NCI-H446 (cell line): ENCODE data around the gene UBAP1.
A peak's percentile ranks its signal among the peaks of the same experiment; 100 is the strongest.
"Not testable (repeated sequence)": the region's sequence is repeated elsewhere in the genome, so short reads cannot be mapped to it uniquely, and the experiment has no call there.

Experiments
- DNase-seq, 2 experiments: peaks; one replicate each; lab custom pipeline; 2025; lab: John Stamatoyannopoulos, UW

The UBAP1 gene

DNA sequence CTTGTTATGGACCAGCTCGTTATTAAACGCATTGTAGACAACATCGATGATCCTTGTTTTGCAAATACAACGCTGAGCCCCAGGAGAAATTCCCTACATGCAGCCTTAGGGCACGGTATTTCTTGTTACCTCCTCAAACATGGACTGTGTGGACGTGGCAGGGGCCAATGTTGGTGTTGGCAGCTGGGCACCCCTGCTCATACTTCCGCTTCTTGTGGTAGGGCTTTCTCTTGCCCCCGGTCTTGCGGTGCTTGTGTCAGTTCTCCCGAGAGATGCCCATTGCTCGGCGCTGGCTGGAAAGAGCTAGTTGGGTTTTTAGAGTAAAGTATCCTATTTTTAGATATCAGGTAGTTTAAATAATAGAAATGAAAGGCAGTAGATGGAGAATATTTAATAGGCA lies 45.5 kb downstream of the UBAP1 start:
- DNase-seq = no peak

DNA sequence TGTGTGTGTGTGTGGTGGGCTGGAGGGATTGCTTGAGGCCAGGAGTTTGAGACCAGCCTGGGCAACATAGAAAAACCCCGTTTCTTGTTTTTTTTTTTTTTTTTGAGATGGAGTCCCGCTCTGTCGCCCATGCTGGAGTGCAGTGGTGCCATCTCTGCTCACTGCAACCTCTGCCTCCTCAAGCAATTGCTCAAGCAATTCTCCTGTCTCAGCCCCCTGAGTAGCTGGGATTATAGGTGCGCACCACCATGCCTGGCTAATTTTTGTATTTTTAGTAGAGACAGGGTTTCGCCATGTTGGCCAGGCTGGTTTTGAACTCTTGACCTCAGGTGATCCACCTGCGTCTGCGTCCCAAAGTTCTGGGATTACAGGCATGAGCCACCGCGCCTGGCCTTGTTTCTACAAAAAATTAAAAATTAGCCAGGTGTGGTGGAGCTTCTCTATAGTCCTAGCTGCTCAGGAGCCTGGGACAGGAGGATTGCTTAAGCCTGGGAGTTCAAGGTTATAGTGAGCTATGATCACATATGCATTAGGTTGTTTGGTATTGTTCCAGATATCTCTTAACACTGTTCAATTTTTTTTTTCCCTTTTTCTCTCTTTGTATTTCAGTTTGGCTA lies 47.4 kb downstream of the UBAP1 start:
- not testable (repeated sequence) for DNase-seq

DNA sequence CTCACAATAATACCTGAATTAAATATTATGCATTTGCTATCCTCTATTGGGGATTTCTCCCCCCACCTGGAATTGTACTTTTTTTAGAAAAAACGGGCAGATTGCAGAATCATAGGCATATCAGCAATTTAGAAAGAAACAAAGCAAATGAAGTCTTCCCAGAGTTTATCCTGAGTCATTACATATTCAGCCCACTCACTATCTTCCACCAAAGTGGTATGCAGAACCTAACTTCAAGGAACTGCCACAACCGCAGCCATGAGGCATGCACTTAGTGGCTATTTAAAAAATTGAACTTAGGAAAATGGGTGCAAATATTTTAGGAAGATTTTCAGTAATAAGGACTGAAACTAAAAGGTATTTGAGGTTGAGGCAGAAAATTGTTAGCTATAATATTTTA lies 48.6 kb downstream of the UBAP1 start:
- no peak for DNase-seq

DNA sequence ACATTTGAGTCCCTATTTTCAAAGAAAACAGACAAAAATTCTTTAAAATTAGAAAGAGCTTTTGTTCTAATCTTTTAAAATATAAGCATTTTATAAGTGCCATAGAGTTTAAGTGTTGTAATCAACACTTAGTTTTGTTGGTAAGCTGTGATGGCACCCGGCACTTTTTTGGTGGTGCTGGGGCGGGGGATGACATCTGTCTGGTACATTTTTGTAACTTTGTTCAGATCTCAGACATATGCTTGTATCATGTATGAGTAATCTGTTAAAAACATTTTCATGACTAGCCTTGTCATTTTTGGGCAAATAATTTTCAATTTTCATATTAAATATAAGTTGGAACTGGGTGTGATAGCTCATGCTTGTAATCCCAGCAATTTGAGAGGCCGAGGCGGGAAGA lies 51.7 kb downstream of the UBAP1 start:
- DNase-seq = no peak

DNA sequence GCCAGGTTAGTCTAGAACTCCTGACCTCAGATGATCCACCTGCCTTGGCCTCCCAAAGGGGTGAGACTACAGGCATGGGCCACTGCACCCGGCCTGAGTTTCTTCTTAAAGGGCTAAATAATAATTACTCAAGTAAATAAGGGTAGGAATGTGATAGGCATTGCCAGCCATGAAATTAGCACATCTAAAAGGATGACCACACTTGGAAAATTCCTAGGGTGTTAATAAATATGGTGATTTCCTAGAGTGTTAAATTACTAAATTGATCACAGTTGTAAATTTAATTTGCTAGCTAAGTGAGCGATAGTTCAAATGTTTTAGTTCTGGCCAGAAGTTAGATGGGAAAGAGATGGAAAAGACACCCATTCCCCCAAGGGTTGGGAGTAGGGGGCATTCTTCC lies 53.4 kb downstream of the UBAP1 start:
- DNase-seq = no peak

DNA sequence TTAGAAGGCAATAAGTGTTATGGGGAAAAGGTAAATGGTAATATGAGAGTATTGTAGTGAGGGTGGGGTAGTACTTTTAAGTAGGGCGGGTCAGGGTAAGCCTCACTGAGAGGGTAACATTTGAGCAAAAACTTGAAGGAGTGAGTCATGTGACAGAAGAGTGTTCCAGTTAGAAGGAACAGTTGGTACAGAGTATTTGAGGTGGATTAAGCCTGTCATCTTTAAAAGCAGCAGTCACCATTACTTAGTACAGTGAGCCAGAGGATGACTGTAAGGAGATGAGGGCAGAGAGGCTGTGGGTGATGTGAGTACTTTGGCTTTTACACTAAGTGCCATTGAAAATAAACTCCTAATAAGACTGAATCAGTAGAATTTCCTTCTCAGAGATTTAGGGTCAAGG lies 54.8 kb downstream of the UBAP1 start:
- DNase-seq = no peak

DNA sequence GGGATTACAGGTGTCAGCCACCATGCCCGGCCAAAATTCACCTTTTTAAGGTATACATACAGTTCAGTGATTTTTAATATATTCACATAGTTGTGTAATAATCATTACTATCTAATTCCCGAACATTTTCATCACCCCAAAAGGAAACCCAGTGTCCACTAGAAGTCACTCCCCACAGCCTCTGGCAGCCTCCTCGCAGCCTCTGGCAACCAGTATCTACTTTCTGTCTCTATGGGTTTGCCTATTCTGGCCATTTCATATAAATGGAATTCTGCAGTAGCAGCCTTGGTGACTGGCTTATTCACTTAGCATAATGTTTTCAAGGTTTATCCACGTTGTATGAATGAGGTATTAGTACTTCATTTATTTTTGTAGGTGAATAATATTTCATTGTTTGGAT lies 59.0 kb downstream of the UBAP1 start:
- no peak for DNase-seq

DNA sequence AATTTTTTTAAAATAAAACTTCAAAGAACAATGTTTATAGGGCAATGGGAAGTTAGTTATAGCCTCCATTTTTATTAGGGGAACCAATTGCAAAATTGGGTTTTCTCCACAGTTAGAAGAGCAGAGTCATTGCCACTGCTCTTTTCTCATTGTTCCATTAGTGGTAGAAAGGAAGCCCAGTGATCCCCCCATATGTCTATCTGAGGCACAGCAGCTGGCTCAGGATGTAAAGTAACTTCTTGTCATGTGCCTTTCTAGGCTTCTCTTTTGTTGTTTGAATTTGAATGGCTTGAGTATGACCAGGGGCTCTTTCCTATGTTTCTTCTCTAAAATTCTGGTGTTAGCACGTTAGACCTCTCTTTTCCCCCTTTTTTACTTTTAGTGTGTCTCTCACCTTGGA lies 61.2 kb downstream of the UBAP1 start:
- DNase-seq = no peak

DNA sequence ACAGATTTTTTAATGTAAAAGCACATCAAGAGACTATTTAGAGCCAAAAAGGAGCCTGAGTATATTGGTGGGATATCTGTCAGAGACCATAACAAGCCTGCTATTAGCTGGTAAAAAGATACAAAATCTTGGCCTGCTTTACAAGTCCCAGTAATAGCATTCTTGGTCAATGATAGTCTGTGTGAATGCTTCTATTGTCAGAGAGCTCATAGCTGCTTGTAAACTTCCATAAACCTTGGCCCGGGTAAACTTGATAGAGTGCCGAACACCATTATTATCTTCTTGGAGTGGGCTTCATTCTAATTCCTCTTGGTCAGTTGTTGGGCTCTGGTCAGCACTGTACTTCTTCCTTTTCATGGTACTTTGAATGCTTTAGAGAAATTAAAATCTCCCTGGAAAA lies 64.0 kb downstream of the UBAP1 start:
- no peak for DNase-seq

DNA sequence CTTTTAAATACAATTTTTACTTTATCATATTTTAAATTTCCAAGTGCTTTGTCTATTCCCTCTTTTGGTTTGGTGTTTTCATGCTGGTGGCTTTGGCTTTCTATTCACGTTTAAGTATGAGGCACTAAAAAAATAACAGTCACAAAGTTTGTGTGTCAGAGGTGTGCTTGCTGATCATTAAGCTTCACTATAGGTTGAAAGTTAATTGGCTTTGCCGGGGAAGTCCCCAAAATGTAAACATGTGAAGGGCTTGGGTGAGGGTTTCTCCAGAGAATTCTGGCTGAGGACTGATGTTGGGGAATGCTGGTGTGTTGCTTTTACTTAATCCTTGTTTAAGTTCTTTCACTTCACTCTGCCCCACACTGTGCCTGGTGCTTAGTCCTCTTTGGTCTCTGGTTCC lies 66.4 kb downstream of the UBAP1 start:
- not testable (repeated sequence) for DNase-seq

DNA sequence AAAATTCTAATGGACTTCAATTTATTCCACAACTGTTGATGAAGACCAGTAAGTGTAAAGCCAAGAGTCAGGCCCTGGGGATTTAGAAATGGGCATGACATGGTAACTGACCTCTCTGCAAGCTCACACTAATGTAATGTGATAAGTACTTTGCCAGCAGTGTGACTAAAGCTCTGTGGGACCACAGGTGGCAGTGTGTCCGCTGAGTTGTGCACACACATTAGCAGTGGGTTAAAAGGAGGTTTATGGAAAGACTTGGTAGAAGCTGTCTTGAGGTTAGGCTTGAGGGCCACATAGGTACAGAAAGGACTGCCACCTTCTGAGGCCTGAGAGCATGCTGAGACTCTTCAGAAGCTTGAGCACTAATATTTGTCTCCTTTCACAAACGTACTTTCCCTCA lies 67.6 kb downstream of the UBAP1 start:
- no peak for DNase-seq

DNA sequence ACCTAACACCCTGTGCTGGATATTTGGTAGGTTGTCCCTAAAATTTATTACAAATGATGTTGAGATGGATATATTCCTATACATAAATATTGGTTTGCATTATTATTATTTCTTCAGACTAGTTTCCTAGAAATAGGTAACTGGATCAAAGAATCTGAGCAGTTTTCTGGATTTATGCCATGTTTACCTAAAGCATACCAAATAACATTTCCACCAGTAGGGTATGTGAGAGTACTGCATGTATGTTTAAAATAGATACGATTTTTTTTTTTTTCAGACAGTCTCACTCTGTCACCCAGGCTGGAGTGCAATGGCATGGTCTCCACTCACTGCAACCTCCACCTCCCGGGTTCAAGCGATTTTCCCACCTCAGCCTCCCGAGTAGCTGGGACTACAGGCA lies 68.9 kb downstream of the UBAP1 start:
- not testable (repeated sequence) for DNase-seq

DNA sequence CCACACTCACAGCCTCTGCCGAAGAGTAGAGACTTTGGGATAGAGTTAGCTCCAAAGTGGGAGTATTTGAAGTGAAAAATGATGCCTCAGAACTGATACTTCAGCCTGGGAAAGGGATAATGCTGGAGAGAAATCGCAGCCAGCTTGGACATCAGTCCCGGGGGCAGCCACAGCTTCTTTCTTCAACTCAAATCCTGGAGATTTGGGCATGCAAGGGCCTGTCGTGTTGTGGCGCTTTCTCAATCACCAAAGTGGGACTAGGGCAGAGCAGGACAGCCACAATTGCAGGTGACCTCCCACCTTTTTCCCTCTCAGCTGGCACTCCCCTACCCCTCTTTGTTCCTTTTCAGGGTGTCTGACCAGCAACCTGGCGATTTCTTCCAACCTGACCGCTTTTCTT lies 70.4 kb downstream of the UBAP1 start:
- DNase-seq = no peak

DNA sequence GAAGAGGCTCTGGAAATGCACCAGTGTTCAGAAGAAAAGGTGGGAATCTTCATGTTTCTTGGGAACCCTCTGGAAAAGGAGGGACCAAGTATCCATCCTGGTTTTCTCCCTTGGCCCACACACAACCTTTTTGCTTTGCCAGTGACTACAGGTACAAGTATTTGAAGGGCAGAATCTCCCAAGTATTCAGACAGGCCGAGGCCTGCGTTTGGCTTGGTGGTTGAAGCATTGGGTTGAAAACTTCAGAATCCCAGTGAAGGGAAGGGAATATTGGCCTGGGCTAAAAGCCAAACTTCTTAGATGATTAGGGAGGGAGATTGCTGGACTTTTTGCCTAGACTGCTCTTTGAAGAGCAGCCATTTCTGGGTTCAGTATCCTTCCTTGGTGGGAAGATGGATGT lies 71.9 kb downstream of the UBAP1 start:
- no peak for DNase-seq

DNA sequence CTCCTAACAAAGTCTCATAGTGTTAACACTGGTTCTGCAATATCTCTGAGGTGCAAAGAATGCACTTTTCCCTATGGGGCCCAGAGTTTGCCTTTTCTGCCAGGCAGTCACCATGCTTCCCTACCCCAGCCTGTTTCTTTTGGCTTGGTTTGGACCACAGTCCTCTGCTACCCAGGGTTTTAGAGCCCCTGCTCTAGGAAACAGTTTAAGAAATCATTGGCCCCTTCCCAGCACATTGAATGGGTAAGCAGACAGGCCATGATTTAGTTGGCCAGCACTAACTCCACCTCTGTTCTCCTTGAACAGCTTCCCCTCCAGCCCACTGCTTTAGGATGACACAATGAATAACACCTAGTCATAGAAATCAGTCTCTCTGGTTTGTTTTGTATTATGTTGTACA lies 73.2 kb downstream of the UBAP1 start:
- DNase-seq = no peak

DNA sequence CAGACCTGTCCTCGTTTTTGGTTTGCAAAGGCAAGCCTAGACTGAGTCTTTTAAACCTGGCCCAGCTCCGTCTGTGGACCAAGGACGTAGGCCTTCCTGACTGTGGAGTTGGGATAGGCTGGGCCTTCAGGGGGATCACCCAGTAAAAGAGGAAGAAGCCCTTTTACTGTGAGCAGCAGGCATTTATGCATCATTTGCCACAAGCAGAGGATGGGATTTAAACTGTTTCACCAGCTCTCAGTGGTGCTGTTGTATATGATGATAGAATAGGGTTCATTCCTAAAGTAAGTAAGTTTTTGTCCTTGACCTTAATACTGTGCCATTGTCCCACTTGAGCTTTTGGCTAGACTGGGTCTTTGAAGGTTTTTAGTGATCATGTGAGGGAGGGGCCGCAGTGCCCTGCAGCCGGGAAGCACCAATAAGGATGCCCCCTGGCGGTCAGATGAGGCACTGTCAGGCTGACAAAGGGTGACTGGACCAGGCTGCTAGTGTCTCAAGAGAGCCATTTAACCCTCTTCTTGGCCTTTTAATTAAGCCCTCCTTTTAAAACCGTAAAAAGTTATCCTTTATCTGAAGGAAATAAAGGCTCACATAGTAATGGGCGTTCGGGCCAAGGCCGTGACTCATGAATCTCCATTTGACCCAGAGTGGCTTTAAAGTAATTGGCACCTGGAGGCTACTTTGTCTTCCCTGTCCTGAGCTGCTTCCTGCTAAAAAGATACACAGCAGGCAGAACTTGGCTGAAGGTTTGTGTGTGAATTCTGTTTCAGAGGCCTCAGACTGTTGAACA lies 74.0 kb downstream of the UBAP1 start:
- peak; percentile 31 to 62 for DNase-seq

DNA sequence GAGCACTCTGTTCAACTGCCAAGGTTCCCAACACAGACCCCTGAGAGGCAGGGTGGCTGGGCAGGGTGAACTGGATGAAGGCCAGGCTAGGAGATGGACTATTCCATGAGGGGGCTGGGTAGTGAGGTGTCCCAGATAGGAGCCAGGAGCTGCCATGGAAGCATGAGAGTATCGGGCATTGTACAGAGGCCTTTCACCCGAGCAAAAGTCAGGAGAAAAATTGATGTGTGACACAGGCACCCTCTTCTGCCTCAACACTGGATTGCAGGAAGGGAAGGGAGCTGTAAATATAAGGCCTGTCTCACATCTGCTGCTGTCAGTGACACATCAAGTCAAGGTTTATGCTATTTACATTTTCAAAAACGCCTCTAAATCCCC lies 74.6 kb downstream of the UBAP1 start:
- no peak for DNase-seq

DNA sequence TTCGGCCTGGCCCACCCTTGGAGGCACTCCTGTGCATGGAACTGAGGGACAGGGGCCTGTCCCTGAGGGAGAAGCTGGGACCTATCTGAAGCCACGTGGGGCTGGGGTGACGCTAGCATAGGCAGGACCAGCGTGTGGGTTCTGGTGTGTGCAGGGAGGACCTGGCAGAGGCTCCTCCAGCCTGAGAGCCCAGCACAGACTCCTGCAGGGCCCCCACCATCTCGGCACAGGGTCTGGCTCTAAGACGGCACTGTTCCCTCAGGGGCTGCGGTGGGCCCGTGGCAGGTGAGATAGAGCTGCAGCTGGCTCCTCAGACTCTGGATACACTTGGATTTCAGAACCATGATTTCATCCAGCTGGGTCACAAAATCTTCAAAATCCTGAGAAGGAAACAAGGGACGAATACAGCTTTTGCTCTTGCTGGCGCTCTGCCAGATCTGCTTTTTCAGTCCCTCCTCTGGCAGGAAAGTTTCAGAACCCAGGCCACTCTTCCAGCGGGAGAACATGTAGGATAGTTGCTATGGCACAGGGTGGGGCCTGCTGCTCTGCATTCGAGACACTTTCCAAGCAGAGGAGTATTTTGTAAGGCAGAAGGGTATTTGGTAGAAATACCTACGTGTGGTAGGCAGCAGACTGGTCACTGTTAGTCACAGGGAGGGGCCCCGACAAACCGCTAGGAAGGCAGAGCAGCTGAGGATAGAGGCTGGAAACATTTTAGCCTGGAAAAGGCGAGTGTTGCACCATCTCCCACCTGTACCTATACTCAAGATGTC lies 75.5 kb downstream of the UBAP1 start:
- no peak for DNase-seq

DNA sequence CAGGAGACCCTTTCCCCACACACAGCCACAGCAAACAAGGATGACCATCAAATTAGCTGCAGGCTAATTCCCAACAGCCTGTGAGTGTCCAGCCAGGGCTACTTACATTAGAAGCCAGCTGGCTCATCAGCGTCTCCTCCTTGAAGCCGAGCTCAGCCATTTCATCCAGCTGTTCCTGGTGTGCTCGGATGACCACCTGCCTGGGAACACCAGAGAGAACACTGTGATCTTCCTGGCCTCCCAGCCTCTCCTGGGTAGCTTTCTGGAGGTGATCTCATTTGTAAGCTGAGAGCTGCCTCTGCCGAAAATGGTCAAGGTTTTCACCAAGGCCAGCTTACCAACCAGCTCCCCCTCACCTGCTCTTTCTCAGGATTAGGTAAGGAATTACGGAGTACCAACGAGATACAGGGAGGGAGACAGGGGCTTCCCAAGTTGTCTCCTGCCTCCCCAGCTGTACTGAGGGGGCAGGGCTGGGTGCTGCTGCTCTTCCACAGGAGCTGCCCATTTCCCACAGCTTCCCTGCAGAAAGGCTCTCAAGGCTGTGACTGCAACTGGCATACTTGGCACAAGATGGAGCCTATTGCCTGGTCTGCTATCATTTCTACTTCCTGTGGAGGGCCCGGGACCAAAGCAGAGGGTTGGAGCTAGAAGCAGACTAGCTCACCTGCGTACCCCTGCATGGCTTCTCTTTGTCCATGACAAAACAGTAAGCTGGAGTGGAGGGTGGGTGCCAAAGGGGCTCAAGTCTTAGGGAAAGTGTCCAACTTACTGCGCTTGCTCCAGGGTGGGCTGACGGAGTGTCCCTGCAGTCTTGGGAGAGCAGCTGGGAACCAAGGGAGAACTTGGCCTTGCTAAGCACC lies 76.4 kb downstream of the UBAP1 start:
- DNase-seq = no peak

DNA sequence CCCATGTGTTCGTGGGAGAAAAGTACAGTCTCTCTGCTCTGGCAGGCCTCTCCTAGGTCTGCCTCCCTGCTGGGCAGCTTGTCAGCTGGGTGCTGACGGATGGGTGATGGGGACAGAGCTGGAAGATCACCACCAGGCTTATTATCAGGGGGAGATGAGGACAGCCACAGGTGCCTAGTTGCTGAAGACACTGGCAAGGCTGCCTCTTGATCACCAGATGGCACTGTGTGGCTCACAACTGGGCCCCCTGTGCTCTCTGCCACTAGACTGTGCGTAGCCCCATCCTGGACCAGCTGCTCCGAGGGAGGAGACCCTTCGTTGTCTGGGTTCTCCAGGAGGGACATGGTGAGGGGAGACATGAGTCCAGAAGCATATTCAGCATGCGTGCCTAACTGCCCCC lies 77.3 kb downstream of the UBAP1 start:
- DNase-seq = peak in 1 of 2 experiments; percentile 17

DNA sequence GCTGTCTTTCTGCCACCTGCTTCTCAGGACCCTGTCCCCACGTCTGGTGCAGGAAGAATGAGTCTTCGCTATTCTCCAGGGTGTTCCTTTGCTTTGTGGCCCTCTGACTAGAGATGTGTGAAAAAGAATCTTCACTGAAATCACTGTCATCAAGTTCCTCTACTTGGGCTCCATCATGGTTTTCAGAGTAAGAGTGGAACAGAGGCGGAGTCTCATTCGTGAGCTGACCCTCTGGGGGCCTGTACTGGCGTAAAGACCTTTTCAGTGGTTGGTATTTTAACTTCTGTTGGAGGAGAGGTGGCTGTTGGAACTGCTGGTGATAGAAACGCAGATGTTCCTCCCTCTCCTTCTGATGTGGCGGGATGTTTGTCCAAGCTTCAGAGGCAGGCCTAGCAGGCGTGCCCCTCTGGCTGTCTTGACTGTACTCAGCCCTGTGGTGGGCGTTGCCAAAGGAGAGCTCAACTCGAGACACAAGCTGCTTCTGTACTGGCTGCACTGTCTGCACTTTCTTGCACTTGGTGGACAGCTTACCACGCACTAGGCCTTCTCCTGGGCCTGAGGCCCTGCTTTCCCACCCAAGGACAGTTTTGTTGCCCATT lies 78.2 kb downstream of the UBAP1 start:
- DNase-seq = no peak

DNA sequence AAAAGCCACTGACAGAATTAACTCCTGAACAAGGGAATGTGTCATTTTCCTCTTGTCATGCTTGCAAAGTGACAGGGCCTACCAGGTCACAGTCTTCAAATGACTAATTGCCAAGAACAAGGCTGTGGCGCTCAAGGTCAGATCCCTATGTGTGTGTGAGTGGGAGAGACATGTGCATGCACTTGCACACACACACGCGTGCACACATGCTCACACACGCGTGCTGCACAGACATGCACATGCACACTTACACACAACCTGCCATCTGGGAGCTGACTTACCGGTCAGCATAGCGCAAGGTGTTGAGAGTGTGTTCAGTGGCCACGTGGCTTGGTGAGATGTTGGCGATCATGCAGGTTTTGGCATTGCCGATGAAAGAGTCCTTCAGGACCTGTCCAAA lies 80.5 kb downstream of the UBAP1 start:
- no peak for DNase-seq
